ENCODE measurements around the gene UNC93A.
"Not testable (repeated sequence)": the region's sequence is repeated elsewhere in the genome, so short reads cannot be mapped to it uniquely, and the experiment has no call there.

The UNC93A gene

GRCh38 chr6:167290786-167291622, at the start of gene UNC93A:
UNC93A (plus strand) TSS chr6:167291315; CDS start chr6:167291490, 175 bp downstream.
- DNase-seq: no peak

DNA sequence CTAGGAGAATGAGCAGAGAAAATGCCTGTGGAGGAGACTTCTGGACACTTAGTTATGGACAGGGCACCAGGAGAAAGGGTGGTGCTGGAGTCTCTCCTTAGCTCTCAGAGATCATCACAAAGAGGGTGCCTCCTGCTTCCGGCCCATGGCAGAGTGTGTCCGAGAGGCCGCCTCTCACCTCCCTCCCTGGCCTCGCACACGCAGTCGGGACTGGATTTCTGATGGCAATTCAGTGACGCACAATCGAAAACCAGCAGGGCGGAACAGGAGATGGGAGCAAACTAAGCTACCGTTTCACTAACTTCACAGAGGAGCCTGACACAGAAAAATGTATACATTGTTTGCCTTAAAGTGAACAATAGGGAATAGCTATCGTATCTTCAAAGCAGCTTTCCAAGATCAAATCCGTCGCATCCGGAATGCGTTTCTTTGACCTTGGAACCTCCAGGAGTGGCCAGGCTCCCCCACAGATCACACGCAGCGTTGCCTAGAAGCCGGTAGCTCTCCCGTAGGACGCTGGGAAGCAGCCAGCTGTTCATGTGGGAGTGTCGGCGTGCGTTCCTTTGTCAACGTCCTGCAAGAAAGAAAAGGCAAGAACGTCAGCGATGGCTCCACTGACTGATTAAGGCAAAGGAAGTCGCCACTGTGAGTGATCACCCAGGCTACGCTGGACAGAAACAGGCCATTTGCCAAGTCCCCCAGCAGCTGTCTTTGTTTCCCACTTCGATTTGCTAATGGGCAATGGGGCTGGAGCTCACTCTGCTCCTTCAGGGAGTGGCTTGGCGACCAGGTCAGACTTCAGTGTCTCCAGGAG, 49.6 kb upstream of the UNC93A start:
- not testable (repeated sequence) for DNase-seq

GRCh38 chr6:167242135-167242506, 49.0 kb upstream of the UNC93A start:
- not testable (repeated sequence) for DNase-seq

DNA sequence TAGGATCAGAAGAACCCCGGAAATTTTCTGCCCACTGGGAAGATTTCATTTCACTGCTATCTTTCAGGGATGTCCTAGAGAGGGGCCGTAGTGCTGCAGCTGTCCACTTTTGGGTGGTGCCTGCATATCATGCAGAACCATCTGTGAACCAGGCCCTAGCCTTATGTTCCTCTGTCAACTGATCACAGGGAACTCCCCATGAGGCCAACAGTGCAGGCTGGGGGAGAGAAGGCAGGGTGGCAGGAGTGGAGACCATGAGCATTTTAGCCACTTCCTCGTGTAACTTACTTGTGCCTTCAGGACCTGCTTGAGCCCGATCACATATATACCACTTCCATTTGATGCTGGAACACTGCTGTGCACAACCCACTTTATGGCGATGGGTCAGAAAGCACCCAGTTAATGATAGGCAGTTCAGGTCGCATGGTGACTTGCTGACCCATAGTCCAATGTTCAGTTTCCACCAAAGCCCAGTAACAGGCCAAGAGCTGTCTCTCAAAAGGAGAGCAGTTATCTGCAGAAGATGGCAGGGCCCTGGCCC, 48.5 kb upstream of the UNC93A start:
- not testable (repeated sequence) for DNase-seq

- no peak for DNase-seq
Observed at GRCh38 chr6:167244064-167244960, 46.8 kb upstream of the UNC93A start.

DNA sequence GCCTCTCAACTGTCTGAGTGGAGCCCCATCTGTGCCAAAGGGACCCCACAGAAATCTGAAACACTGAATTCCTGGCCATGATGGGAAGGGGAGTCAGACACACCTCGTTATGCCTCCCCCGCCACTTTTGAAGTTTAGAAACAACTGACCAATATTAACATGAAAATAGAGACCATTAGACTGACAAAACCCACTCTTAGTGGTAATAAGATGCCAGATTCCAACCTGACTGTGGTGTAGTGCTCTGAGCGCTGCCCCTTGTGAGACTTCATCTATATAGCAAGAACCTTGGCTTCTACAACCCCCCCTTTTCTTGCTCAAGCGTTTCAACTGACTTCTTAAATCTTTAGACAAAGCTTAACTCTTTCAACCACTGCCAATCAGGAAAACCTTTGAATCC, 46.1 kb upstream of the UNC93A start:
- DNase-seq: no peak

DNA sequence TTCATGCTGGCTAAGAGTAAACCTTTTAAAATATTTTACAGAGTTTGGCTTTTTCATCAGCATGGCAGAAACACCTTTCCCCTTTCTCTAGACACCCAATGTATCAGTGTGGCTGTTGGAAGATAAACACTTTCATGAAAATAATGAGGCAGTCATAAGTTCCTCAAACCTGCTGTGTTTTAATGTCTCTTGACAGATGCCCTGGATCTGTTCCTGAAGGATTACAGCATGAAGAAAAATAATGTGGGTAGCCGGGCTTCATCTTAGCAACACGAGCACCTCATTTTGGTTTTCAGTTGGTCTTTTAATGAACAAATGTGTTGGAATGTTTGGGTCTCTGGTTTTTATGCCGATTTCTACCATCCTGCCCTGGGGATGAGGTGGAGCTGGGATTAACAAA, 45.5 kb upstream of the UNC93A start:
- DNase-seq: no peak

DNA sequence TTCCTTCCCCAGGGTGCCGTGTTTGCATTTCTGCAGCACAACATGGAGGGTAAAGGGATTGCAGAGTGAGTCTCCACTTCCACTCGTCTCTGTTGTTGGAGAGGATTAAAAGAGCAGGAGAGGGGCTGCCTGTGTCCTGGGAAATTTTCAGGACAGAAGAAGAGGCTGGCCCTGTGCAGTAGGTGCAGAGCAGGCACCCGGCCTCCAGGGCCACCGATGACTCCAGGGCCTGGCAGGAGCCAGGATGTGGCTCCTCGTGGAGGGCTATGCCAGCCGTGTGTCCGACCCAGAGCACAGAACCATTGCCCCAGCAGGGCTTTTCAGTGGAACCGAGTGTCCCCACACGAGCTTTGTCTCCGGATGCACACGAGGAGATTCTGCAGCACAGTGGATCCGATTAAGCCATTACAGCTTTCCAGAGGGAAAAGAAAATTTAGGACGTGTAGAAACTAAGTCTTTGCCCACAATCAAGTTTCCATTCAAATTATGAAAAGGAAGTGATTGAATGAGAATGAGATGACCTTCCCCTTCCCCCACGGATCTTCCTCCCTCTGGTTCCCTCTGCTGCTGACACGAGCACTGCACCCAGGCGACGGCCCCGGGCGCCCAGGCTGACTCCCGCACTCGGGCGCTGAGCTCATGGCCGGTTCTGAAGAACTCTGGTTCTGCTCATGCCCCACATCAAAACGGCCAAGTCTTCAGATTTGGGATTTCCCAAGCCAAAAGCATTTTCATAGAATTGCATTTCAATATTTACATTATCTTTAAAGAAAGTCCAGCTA, 43.1 kb upstream of the UNC93A start:
- DNase-seq: no peak

DNA sequence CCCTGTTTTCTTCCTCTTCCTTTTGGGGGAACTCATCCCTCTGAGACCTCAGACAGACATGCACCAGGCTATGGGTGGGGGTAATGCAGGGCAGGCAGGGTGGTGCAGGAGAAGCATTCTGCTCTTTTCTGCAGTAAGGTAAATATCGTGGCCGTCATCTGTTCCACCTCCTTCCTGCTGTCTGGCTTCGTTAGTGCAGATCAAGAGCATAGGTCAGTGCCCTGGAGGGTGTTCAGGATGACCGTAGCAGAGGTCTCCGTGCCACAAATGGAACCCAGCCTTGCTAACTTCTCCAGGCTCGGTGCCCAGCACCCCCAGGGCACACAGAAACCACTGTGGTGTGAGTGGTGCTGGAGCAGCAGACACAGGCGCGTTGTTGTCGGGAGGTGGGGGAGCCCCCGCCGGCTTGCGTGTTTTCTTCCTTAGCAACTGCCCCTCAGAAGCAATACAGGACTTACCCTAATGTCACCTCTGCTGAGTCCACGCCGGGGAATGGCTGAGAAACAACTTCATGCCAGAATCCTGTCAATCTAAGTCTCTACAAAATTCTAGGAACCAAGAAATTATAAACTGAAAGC, 42.1 kb upstream of the UNC93A start:
- not testable (repeated sequence) for DNase-seq

DNA sequence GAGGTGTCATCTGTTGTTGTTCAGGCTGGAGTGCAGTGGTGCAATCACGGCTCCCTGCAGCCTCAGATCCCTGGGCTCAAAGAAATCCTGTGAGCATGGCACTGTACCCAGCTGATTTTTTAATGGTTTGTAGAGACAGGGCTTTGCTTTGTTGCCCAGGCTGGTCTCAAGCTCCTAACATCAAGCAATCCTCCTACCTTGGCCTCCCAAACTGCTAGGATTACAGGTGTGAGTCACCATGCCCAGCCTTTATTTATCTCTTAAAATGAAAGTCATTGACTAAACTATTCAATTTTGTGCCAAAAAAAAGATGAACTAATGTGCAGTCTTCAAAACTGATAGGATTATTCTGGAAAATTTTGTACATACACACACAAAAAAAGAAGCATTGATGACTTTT, 38.8 kb upstream of the UNC93A start:
- no peak for DNase-seq

DNA sequence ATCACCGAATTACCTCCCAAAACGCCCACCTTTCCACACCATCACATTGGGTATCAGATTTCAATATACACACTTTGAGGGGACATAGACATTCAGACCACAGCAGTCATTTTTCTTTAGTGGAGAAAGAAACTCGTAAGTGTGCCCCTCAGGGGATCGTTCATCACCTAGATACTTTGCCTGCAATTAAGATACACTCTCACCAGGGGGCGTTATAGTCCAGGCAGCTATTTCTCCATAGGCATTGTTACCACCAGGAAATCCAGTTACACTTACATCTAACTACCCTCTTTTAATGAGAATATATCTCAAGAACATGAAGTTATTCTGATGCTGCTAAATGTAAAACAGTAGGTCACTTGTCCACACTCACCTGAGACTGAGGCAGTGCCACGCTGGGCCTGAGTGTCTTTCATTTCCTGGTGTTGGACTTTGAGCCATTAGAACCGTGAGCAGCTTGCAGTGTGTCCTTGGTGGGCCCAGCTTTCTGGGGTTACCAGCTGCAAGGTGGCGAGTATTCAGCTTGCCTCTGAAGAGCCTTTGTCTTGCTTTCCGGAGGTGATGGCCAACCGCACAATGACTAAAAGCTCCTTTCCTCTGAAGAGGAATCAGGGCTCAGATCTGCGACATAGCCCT, 35.1 kb upstream of the UNC93A start:
- DNase-seq: no peak

DNA sequence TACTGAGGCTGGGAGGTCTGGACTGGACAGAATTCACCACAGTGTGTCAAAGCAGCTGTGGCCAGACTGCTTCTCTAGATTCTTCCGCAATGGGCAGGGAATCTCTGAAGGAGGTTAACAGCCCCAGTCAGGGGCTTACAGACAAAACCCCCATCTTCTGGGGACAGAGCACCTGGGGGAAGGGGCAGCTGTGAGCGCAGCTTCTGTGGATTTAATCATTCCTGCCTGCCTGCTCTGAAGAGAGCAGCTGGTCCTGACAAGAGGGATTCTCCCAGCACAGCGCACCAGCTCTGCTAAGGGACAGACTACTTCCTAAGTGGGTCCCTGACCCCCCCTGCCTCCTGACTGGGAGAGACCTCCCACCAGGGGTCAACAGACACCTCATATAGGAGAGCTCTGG, 32.5 kb upstream of the UNC93A start:
- no peak for DNase-seq

DNA sequence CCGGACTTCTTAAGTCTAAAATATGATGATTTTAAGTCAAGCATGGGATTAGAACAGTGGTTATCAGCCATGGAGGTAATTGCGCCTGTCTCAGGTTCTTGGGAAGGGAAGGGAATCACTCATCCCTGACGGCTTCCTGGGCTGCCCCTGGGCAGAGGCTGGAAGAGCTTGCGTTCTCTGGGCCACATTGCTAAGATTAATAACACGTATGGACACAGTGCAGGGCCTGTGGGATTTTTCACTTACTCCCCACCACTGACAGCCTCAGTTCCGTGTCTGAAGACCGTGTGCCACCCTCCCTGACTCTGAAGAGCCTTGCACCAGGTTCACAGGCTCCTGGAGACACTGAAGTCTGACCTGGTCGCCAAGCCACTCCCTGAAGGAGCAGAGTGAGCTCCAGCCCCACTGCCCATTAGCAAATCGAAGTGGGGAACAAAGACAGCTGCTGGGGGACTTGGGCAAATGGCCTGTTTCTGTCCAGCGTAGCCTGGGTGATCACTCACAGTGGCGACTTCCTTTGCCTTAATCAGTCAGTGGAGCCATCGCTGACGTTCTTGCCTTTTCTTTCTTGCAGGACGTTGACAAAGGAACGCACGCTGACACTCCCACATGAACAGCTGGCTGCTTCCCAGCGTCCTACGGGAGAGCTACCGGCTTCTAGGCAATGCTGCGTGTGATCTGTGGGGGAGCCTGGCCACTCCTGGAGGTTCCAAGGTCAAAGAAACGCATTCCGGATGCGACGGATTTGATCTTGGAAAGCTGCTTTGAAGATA, 24.9 kb upstream of the UNC93A start:
- DNase-seq: not testable (repeated sequence)

DNA sequence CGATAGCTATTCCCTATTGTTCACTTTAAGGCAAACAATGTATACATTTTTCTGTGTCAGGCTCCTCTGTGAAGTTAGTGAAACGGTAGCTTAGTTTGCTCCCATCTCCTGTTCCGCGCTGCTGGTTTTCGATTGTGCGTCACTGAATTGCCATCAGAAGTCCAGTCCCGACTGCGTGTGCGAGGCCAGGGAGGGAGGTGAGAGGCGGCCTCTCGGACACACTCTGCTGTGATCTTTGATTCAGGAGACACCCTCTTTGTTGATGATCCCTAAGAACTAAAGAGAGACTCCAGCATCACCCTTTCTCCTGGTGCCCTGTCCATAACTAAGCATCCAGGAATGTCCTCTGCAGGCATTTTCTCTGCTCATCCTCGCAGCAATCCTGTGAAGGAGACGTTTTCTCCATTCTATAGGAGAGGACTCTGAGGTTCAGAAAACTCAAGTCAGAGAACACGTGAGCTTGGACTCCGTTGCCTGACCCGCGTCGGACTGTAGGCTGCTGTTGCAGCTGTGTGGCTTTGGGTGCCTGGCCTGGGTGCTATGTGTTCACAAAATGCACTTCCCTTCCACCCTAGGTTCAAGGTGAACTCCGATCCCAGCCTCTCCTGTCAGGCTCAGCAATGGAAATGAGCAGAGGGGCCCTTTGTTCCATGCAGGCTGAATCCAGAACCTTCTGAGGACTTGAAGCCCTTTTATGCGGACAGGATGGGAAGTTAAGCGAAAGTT, 24.1 kb upstream of the UNC93A start:
- no peak for DNase-seq

DNA sequence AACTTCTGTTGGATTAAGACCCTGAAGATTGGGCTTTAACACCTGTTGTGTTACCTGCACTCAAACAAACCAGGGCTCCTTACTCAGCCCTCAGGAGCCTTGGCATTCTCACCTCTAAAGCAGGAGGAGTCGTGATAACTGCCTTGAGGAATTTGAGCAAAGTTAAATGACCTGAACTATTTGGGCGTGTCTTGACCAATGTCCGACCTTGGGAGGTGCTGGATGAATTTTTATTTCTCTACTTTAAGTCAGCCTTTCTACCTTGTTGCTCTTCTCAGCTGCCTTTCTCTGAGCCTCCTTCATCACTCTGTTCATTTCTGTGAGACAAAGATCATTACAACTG, 23.6 kb upstream of the UNC93A start:
- not testable (repeated sequence) for DNase-seq

- DNase-seq: no peak
Observed at GRCh38 chr6:167267921-167268401, 23.2 kb upstream of the UNC93A start.

- DNase-seq: no peak
Observed at GRCh38 chr6:167268683-167269280, 22.3 kb upstream of the UNC93A start.

- no peak for DNase-seq
Observed at GRCh38 chr6:167270499-167271311, 20.4 kb upstream of the UNC93A start.

Data from CD4-positive, alpha-beta T cell treated with Interleukin-1 beta for 1 hour (primary cell).